Cortex of kidney (tissue), 1 donor: Measurements from ENCODE around the gene IFI35.
"Not testable (repeated sequence)": the region's sequence is repeated elsewhere in the genome, so short reads cannot be mapped to it uniquely, and the experiment has no call there.

Experiments used
- DNase-seq: peaks from one replicate; lab custom pipeline; 2025; lab: John Stamatoyannopoulos, UW

IFI35 gene

GRCh38 chr17:43006639-43007551, at the start of gene IFI35:
Gene IFI35 (plus strand): TSS chr17:43006784. CDS start chr17:43006948, 164 bp downstream.
- DNase-seq: no peak

GRCh38 chr17:42964161-42964932, 42.2 kb upstream of the IFI35 start, which contains the start of gene AARSD1:
Gene AARSD1 (minus strand): TSS chr17:42964454. CDS start chr17:42964440, 14 bp downstream.
- no peak for DNase-seq

GRCh38 chr17:42967925-42968324, 38.7 kb upstream of the IFI35 start:
- DNase-seq: no peak

GRCh38 chr17:42969001-42969581, 37.5 kb upstream of the IFI35 start:
- no peak for DNase-seq

- DNase-seq: no peak
Measured at GRCh38 chr17:42971589-42971988, 35.0 kb upstream of the IFI35 start.

GRCh38 chr17:42973323-42973722, 33.3 kb upstream of the IFI35 start:
- not testable (repeated sequence) for DNase-seq

- no peak for DNase-seq
Measured at GRCh38 chr17:42975265-42975664, 31.3 kb upstream of the IFI35 start.

GRCh38 chr17:42975701-42976100, 30.9 kb upstream of the IFI35 start:
- DNase-seq: not testable (repeated sequence)

- no peak for DNase-seq
Measured at GRCh38 chr17:42979511-42980273, 26.9 kb upstream of the IFI35 start, which contains the start of gene PTGES3L. Gene PTGES3L (minus strand): TSS chr17:42980080. CDS start chr17:42980053, 27 bp downstream.

GRCh38 chr17:42980274-42980765, 26.3 kb upstream of the IFI35 start, which contains the start of gene RUNDC1:
Gene RUNDC1 (plus strand): TSS chr17:42980565. CDS start chr17:42980577, 12 bp downstream.
- no peak for DNase-seq

GRCh38 chr17:42980766-42981397, 25.7 kb upstream of the IFI35 start:
- DNase-seq: no peak

- DNase-seq: no peak
Measured at GRCh38 chr17:42982266-42982665, 24.3 kb upstream of the IFI35 start.

GRCh38 chr17:42985225-42985624, 21.4 kb upstream of the IFI35 start:
- no peak for DNase-seq

- no peak for DNase-seq
Measured at GRCh38 chr17:42989141-42989540, 17.4 kb upstream of the IFI35 start.

- DNase-seq: no peak
Measured at GRCh38 chr17:42989726-42990652, 16.6 kb upstream of the IFI35 start.

GRCh38 chr17:42991471-42991870, 15.1 kb upstream of the IFI35 start:
- DNase-seq: no peak

- DNase-seq: no peak
Measured at GRCh38 chr17:42992872-42993271, 13.7 kb upstream of the IFI35 start.

- not testable (repeated sequence) for DNase-seq
Measured at GRCh38 chr17:42993913-42994312, 12.7 kb upstream of the IFI35 start.

- DNase-seq: no peak
Measured at GRCh38 chr17:42997390-42997983, 9.1 kb upstream of the IFI35 start.
